Brain microvascular endothelial cell (primary cell): Measurements from ENCODE around the gene ENPP1.

Experiments used
- DNase-seq: peaks from one replicate; pipeline ENCODE4 v3.0.0-alpha.2; 2020
- H3K27ac ChIP-seq: fragments of 250-450 bp; sonication (Bioruptor Pico); 2 replicates; pipeline ENCODE4 v1.5.1; 2020; ENCODE audit warnings: mild to moderate bottlenecking, moderate library complexity
- H3K27me3 ChIP-seq: fragments of 250-450 bp; sonication (Bioruptor Pico); replicated peaks from 2 replicates; pipeline ENCODE4 v1.5.1; 2020; ENCODE audit warnings: mild to moderate bottlenecking
- H3K36me3 ChIP-seq: fragments of 250-450 bp; sonication (Bioruptor Pico); replicated peaks from 2 replicates; pipeline ENCODE4 v1.5.1; 2020; ENCODE audit warnings: mild to moderate bottlenecking
- H3K4me3 ChIP-seq: 2 replicates; pipeline ENCODE4 v1.5.1; 2011; ENCODE audit warnings: low read depth, mild to moderate bottlenecking, control low read depth, low read length, moderate library complexity
- CTCF ChIP-seq: IDR thresholded peaks from 2 replicates; pipeline ENCODE4 v1.5.1; 2011; ENCODE audit warnings: low read depth, mild to moderate bottlenecking, moderate library complexity, low read length, control low read depth, inconsistent platforms; ENCODE audit errors: missing control alignments
- in situ Hi-C: cut with HindIII; loops from 2 replicates; pipeline ENCODE4 v1.10.0; 2017; ENCODE audit warnings: low sequenced_read_pairs, low pct_ligation_motif_present

ENPP1 gene

GRCh38 chr6:131843768-131844167 is 35.9 kb downstream of the ENPP1 start:
- Histone ChIP-seq H3K4me3 (no peak overlapping the region), H3K27ac (no peak overlapping the region), H3K36me3 (no peaks in the 10 kb centered on the region), H3K27me3 (no peaks in the 10 kb centered on the region)
- in situ Hi-C loops: no loop called here
- no peak for TF ChIP-seq CTCF
- DNase-seq: no peak

DNA sequence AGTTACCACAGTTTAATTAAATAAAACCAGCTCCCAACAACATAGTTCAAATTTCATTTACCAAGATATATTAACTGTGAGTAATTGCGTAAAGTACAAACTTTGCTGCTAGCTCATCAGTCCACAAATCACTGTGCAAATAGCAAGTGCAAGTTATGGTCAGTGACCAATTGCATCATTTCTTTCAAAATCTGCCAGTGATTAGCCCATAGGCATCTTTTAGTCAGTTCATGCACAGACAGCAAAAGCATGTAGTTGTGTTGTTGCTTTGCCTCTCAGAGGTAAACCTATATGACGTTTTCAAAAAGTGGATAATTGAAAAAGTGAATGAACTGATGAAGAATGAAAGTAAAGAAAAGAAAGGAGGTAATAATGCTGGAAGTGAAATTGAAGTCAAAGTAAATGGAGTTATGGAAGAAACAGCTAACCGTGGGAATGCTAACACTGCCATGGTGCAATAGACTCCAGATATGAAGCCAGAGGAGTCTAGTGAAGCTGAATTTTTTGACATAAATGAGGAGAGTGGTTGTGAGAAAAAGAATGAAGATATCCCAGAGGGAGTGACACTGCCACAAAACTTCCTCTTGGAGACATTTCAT is 36.5 kb downstream of the ENPP1 start:
- Histone ChIP-seq H3K36me3 (no peaks in the 10 kb centered on the region), H3K27me3 (no peaks in the 10 kb centered on the region), H3K4me3 (no peak overlapping the region), H3K27ac (no peak overlapping the region)
- in situ Hi-C loops: no loop called here
- DNase-seq: no peak
- no peak for TF ChIP-seq CTCF

DNA sequence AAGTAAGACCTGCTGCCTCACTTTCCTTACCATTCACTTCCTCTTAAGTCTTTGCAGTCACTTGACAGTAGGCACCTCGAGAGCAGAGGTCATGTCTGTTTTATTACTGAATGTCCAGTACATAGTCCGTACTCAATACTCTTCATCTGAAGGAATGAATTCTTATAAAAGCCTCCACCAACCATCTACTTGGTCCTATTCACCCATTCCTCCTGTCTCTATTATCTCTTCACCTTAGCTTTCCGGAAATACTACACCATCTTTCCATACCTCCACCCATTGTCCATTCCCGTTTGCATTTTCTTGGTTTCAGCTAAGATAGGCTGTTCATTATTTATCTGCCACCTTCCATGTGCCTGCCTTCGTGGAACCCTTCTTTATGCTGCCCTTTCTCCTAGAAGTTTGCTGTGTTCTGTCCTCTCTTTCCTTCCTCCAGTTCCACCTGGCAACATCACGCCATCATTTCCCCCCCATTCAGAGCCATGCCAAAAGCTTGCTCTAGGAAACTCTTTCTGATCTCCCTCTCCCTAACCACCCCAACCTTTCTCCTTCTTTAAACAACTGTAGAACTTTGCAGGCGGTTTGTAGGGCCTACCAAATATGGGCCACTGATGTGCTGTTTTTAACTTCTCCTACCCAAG is 38.3 kb downstream of the ENPP1 start:
- no peak overlapping the region for H3K27ac ChIP-seq
- no peak for TF ChIP-seq CTCF
- no peaks in the 10 kb centered on the region for H3K27me3 ChIP-seq
- DNase-seq: no peak
- in situ Hi-C loops: no loop called here
- H3K4me3 ChIP-seq: no peak overlapping the region
- no peaks in the 10 kb centered on the region for H3K36me3 ChIP-seq

DNA sequence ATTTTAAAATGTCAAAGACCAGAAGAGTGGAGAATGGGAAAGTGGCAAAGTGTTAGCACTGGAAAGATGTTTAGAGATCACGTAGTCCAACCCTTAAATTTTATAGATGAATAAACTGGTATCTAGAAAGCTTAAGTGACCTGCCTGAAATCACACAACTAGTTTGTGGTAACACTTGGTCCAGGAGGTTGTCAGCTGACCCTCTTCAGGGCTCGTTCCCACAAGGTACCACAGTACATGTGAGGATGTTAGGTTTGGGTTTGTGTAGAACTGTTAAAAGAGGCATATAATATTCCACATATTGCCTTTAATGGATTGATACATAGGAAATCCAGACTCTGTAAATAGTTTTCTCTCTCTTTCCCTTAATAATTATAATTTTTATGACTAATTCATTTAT is 39.1 kb downstream of the ENPP1 start:
- Histone ChIP-seq H3K4me3 (no peak overlapping the region), H3K36me3 (no peaks in the 10 kb centered on the region), H3K27me3 (no peaks in the 10 kb centered on the region), H3K27ac (no peak overlapping the region)
- no peak for DNase-seq
- TF ChIP-seq CTCF: no peak
- in situ Hi-C loops: no loop called here

DNA sequence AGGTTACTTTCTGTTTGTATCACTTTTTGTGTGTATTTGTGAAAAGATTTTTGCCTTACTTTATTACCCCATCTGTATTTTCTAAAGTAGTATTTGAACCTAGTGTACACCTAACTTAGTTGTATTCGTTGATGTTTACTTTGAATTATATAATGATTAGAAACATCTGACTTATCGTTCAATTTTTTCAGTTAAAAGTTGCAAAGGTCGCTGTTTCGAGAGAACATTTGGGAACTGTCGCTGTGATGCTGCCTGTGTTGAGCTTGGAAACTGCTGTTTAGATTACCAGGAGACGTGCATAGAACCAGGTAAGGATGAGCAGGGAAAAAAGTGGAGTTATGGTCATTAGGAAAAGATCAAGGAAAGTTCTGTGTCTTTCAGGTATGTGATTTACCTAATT is 42.0 kb downstream of the ENPP1 start:
- no peak for DNase-seq
- TF ChIP-seq CTCF: no peak
- in situ Hi-C loops: no loop called here
- Histone ChIP-seq H3K4me3 (no peak overlapping the region), H3K27ac (no peak overlapping the region), H3K36me3 (no peaks in the 10 kb centered on the region), H3K27me3 (no peaks in the 10 kb centered on the region)
